NOMO-1 (cell line): Measurements from ENCODE around the gene FOXO3B.
"Not testable (repeated sequence)": the region's sequence is repeated elsewhere in the genome, so short reads cannot be mapped to it uniquely, and the experiment has no call there.

Source experiments
- DNase-seq, 2 experiments: peaks; one replicate each; lab custom pipeline; 2025; ENCODE audit not compliant: unreplicated experiment in 2 of 2; lab: John Stamatoyannopoulos, UW

Gene FOXO3B

DNA sequence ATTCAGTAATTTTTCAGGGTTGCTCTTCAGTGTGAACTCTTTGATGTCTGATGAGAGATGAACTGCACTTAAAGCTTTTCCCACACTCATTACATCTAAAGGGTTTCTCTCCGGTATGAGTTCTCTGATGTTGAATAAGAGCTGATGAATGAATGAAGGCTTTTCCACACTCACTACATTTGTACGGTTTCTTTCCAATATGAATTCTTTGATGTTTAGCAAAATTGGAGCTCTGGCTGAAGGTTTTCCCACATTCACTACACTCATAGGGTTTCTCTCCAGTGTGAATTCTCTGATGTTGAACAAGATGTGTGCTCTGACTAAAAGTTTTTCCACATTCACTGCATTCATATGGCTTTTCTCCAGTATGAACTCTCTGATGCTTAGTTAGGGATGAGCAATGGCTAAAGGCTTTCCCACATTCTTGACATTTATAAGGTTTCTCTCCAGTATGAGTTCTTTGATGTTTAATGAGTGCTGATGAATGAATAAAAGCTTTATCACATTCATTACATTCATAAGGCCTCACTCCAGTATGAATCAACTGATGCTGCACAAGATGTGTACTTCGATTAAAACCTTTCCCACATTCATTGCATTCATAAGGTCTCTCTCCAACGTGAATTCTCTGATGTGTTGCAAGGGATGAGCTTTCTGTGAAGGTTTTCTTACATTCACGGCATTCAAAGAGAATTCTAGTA, 20.0 kb downstream of the FOXO3B start:
- DNase-seq, result not testable (repeated sequence)

DNA sequence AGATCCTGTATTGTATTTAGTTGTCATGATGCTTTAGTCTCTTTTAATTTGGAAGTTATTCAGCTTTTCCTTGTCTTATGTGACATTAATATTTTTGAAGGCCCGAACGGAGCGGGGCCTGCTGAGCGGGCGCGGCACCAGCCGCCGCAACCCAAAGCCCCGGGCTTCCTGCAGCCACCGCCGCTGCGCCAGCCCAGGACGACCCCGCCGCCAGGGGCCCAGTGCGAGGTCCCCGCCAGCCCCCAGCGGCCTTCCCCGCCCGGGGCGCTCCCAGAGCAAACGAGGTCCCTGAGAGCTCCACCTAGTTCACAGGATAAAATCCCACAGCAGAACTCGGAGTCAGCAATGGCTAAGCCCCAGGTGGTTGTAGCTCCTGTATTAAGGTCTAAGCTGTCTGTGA, 32.0 kb downstream of the FOXO3B start:
- DNase-seq, result not testable (repeated sequence)

DNA sequence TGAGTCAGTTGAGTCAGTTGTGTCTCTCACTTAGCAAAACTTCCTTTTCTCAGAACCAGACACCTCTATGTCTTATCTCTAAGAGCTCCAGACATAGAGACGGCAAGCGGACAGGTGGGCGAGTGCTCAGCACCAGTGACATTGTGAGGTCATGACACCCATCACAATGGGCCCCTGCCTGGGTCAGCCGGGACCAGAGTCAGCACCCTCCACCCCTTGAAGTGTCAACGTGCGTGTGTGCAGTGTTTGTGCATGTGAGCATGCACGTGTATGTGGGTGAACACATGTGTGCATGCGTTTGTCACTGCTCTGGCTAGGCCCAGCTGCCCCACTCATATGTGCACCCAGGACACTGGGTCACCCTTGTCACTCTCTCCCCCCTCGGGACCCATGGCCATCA, 37.8 kb downstream of the FOXO3B start, which contains the start of gene TBC1D28:
Gene TBC1D28, minus strand, starts transcription at position 101 of the 400 bp plus-strand sequence. CDS start 3,039 bp downstream, outside the sequence.
- not testable (repeated sequence) for DNase-seq

DNA sequence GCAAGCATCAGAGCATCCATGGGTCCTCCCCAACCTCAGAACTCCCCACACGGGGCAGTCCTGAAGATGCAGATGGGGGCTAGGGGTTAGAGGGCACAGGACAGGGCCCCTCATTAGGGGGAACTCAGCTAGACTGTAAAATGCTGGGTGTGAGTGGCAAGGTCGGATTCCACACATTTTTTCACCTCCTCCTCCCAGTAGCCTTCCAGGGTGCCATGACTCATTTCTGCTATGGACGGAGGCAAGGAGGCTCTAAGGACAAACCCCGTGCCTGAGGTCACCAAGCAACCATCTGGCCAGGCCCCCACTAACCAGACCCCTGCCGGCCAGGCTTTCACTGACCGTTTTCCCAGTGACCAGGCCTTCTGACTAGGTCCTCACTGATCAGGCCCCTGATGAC, 39.0 kb downstream of the FOXO3B start:
- not testable (repeated sequence) for DNase-seq

DNA sequence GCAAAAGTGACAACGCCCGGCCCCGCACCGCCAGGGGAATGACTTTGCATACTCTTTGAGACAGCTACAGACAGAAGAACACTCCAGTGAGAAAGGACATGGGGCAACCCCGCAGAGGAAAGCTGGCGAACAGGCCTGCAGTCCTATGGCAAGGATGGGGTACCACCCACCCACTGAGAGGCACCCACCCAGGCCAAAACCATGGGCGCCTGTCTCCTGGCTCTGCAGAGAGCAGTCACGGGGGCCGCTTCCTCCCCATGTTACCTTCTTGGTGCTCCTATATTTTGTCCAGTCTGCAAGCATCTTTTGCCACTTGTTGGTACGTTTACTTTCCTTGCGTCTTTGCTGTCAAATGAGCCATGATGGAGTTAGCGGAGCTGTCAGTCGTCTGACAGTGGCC, 43.8 kb downstream of the FOXO3B start:
- not testable (repeated sequence) for DNase-seq

DNA sequence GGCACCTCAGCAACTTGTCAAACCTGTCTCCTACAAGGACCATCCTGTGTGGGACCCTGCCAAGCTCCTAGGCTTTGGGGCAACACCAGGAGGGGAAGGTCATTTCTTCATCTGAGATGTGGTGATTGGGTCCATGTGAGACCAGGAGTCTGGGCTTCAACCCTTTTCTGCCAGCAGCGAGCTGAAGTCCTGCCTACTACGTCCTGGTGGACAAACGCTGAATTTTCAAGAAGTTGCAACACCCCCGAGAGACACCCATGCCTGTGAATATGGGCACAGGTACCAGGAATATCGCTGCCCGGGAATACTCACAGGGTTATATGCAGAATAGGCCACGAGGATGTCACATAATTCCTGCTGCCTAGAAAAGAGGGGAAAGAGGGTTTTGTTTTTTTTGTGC, 45.9 kb downstream of the FOXO3B start:
- not testable (repeated sequence) for DNase-seq

DNA sequence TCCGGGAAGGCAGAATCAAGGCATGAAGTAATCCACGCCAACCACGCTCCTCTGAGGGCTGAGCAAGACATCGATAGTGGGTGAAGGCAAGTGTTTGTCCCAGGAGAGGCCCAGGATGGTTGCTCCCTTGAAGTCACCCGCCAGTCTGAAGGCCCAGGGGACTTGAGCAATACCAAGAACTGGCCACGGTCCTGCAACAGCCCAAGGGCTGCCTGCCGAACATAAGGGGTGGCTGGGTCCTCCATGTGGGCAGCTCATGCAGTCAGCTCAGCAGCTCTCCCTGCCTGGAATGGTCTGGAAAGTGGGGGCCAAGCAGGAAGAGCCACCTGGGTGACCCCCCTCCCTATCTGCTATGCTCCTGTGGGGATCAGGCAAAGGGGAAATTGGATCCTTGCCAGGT, 46.3 kb downstream of the FOXO3B start:
- not testable (repeated sequence) for DNase-seq

DNA sequence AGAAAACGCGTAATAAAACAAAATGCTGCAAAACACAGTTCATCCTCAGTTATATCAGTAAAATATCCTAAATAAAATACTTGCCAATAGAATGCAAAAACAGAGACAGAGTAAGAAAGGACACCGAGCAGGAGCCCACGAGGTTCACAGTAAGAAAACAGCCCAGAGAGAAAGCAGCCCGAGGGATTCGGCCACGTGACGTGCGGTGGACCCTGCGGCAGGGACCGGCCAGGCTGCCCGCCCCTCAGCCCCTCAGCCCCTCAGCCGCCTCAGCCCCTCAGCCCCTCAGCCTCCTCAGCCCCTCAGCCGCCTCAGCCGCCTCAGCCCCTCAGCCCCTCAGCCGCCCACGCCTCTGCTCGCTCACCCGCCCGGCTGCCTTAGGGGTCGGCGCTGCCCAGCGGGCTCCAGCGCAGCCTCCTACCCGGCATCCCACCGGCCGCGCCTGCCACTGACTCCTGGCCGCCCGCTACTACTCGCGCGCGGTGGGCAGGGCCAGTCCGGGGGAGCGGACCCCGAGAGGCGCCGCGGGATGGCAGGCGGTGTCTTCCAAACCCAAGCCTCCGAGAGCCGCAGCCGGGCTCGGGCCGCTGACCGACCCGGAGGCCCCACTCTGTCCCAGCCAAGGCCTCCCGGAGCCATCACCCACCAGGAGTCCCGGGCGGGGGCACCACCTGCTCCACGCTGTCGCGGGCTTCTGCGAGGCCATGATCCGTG, 47.4 kb downstream of the FOXO3B start:
- DNase-seq, result not testable (repeated sequence)
